Hippocampal formation (tissue), 2 donors: Measurements from ENCODE around the gene TRMT61B.

ENCODE experiments used
- DNase-seq, 2 donors: peaks; one replicate each; lab custom pipeline; 2025; lab: John Stamatoyannopoulos, UW

The TRMT61B gene

GRCh38 chr2:28870146-28870891 lies at the start of gene TRMT61B:
Gene TRMT61B (minus strand): TSS chr2:28870309. CDS start chr2:28870277, 32 bp downstream.
- peak; percentile 89 to 95 for DNase-seq

DNA sequence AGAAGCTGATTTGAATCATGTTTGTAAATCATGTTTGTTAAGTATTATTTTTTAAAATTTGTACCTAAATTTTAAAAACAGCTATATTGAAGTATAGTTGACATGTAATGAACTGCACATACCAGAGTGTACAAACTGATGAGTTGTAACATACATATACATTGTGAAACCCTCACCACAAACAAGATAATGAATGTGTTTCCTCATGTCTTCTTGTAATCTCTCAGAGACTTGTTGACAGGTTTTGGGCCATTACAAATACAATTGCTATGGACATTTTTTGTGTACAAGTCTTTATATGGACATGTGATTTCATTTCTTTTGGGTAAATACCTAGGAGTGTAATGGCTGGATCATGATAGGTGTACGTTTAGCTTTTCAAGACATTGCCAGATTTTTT lies 45.8 kb upstream of the TRMT61B start:
- no peak for DNase-seq

DNA sequence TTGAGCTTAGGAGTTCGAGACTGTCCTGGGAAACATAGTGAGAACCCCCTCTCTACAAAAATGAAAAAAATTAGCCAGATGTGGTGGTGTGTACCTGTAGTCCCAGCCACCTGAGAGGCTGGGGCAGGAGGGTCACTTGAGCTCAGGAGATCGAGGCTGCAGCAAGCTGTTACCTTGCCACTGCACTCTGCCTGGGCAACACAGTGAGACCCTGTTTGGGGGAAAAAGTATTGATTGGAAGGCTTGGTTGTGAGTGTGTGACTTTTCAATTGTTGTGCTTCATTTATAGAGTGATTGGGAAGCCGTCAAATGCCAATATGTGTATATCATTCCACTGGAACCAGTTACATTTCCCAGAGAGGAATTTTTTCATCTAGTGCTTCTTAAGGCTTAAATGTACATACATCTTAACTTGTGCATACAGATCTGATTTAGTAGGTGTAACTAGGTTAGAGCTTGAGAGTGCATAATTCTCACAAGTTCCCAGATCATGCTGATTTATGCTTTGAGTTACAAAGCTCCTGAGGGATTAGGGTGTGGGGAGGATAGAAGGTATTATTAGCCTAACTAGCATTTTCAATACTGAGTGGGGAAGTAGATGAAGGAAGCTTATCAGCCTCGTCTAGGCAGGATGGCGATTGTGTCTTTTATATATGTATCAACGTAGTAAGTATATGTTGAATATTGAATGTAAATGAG lies 39.7 kb upstream of the TRMT61B start:
- DNase-seq = no peak

GRCh38 chr2:28908172-28908571 lies 38.1 kb upstream of the TRMT61B start:
- DNase-seq = no peak

DNA sequence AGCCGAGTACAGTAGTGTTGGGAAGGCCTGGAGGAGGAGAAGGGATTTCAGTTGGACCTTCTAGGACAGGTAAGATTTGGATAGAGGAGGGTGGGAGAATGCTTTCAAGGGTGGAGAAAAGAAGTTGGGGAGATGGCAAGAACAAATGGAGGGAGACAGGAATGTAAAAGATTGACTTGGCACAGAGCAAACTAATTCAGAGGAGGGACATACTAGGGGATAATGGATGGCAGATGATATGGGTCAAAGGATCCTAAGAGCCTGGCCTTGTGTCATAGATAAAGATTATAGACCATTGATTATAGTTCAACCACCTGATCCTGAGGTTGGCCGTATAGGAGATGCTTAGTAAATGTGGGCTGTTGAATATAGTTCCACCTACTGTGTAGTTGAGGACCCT lies 36.7 kb upstream of the TRMT61B start:
- no peak for DNase-seq

- DNase-seq = no peak
Observed at GRCh38 chr2:28906376-28906775, 36.3 kb upstream of the TRMT61B start.

DNA sequence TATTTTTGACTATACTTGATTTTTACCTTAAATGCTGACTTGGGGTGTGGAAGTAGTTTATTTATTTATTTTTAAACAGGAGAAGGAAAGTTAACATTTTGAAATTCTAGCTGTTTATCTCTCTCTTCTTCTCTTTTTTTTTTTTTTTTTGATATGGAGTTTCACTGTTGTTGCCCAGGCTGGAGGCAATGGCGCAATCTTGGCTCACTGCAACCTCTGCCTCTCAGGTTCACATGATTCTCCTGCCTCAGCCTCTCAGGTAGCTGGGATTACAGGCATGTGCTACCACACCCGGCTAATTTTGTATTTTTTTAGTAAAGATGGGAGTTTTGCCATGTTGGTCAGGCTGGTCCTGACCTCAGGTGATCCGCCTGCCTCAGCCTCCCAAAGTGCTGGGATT lies 35.4 kb upstream of the TRMT61B start:
- DNase-seq = no peak

GRCh38 chr2:28904802-28905457 lies 34.8 kb upstream of the TRMT61B start:
- no peak for DNase-seq

- DNase-seq = no peak
Observed at GRCh38 chr2:28904295-28904694, 34.2 kb upstream of the TRMT61B start.

- DNase-seq = no peak
Observed at GRCh38 chr2:28902584-28902983, 32.5 kb upstream of the TRMT61B start.

- DNase-seq = no peak
Observed at GRCh38 chr2:28901841-28902240, 31.7 kb upstream of the TRMT61B start.

DNA sequence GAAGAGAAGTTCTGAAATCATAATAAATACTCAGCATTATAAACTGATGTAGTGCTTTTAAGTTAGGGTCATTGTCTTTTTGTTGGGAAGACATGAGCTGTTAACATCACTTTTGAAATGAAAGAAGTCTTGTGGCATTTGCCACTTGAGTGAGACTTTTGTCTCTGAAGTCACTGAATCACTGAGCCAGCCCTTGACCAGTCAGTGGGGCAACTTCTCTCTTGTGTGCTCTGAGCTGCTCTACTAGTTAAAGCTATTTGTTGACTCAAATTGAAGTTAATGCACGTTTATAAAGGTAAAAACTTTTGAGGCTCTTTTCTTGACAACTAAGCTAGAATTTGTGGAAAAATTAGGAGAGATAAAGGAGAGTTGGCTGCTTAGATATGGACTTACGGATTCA lies 31.1 kb upstream of the TRMT61B start:
- no peak for DNase-seq

DNA sequence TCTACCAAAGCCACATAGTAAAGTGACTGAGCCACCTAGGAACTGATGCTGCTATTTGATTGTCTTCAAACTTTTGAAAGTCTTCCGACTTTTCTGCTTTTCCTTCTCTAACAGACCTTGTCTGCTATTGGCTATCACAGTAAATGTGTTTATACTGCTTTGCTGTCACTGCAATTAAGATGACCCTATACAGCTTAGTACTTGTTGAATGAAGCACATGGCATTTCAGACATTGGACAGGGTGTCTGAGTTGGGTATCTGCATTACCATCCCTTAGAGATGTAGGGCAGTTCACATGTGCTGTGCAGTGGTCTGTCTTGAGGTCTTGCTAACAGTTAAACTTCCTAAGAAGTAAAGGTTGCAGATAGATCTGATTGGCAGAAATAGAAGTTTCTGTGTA lies 27.9 kb upstream of the TRMT61B start:
- DNase-seq = no peak

- DNase-seq = no peak
Observed at GRCh38 chr2:28896906-28897305, 26.8 kb upstream of the TRMT61B start.

GRCh38 chr2:28895189-28895893 lies 25.2 kb upstream of the TRMT61B start:
- peak in 1 of 2 donors; percentile 2 for DNase-seq

GRCh38 chr2:28894470-28895188 lies 24.5 kb upstream of the TRMT61B start, which contains the start of gene WDR43:
Gene WDR43 (plus strand): TSS chr2:28894667. CDS start chr2:28894699, 32 bp downstream.
- DNase-seq = peak; percentile 94 to 96

DNA sequence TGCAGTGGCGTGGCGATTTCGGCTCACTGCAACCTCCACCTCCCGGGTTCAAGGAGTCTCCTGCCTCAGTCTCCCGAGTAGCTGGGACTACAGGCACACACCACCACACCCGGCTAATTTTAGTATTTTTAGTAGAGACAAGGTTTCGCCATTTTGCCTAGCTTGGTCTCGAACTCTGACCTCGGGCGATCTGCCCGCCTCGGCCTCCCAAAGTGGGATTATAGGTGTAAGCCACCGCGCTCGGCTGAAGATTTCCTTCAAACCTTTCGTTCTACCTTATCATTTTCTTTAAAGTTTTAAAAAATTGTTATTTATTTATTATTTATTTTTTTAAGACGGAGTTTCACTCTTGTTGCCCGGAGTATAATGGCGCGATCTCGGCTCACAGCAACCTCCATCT lies 23.4 kb upstream of the TRMT61B start:
- DNase-seq = no peak

DNA sequence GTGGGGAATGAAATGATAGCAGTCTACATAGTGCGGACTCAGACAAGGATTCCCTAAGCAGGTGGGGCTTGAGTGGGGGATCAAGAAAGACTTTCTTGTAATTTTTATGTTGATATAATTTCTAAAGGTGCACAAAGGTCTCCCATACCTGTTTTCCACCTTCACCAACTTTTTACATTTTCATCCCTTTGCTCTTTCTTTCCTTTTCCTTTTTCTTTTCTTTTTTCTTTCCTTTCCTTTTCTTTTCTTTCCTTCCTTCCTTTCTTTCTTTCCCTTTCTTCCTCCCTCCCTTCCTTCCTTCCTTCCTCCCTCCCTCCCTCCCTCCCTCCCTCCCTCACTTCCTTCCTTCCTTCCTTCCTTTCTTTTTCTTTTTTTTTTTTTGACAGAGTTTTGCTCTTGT lies 10.1 kb upstream of the TRMT61B start:
- no peak for DNase-seq

DNA sequence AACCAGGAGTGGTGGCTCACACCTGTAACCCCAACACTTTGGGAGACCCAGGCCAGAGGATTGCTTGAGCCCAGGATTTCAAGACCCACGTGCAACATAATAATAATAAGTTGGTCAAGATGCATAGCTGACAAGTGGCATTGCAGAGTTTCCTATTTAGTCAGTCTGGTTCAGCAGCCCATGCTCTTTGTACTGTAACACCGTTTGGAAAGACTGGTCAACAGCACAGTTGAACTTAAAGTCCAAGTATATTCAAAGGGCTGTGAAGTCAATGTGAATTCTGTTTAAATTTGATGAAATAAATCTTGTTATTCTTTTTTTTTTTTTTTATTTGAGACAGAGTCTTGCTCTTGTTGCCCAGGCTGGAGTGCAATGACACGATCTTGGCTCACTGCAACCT lies 1.5 kb upstream of the TRMT61B start:
- DNase-seq = no peak

DNA sequence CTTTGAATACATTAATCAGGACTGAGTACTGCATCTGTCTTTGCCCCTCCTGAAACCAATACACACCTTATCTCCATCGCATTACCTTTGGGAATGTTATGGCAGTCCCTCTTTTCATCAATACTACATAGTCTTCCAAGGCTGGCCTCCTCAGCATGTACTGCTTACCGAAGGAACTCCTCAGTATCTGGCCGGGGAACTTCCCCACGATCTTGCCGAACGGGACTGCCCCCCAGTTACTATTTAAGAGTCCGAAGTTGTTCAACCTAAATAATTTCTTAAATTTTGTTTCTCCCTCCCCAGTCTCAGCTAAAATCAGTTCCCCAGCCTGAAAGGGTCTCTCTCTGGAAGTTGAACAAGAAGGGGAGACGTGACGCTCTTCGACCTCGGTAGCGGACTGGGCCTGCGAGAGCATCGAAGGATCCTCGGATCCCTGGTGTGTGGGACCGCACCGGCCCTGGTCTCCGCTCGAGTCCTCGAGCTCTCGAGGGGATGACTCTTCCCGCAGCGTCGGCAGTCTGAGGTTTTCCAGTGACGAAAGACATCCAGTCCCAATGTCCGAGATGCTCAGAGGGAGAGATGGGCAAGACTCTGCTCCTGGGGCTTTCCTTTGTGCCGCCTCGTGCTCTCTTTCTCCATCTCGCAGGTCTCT lies 489 bp downstream of the TRMT61B start:
- DNase-seq = no peak

- no peak for DNase-seq
Observed at GRCh38 chr2:28868611-28869010, 1.5 kb downstream of the TRMT61B start.
